AG04449 (cell line): ENCODE results near the gene MARK2.

Experiments used
- CTCF ChIA-PET: fragments of 350-600 bp; formaldehyde crosslinking; extraction: SDS; loops from one replicate; lab custom pipeline; 2021; ENCODE audit warnings: antibody characterized with exemption; lab: Yijun Ruan, JAX
- POLR2A ChIA-PET: fragments of 400-600, 350-600 bp; formaldehyde crosslinking; extraction: SDS; loops from one replicate; lab custom pipeline; 2020; ENCODE audit warnings: antibody characterized with exemption, inconsistent platforms; lab: Yijun Ruan, JAX
- DNase-seq: peaks from one replicate; pipeline ENCODE4 v3.0.0-alpha.2; 2010; ENCODE audit warnings: low read depth, low spot score
- H3K4me3 ChIP-seq: 2 replicates; pipeline ENCODE4 v1.5.1; 2011; ENCODE audit warnings: low read depth, mild to moderate bottlenecking, control low read depth, low read length
- CTCF ChIP-seq: IDR thresholded peaks from one replicate; pipeline ENCODE4 v1.5.1; 2011; ENCODE audit warnings: mild to moderate bottlenecking, moderate library complexity, low read length, control low read depth, inconsistent platforms; ENCODE audit not compliant: insufficient read depth; ENCODE audit errors: missing control alignments

The MARK2 gene

GRCh38 chr11:63938479-63939396, 99.8 kb downstream of the MARK2 start, which contains the start of gene NAA40:
NAA40 (plus strand) TSS chr11:63939002; CDS start chr11:63939097, 95 bp downstream.
- CTCF ChIA-PET, result interaction anchor here (1.3 to 2.5 kb wide), 2 partner anchors 10 to 101 kb away, joined by 4 to 13 read pairs; no protein-coding TSS in a partner anchor
- peak within 1 kb of the TSS; percentile 94 for H3K4me3 ChIP-seq
- POLR2A ChIA-PET, result no interaction called here
- peak; percentile 63 for DNase-seq
- TF ChIP-seq CTCF, result peak; percentile 9

- ChIA-PET POLR2A (no interaction called here), CTCF (interaction anchor here (1.3 to 2.5 kb wide), 2 partner anchors 9 to 102 kb away, joined by 4 to 13 read pairs; no protein-coding TSS in a partner anchor)
- no peak for DNase-seq
- H3K4me3 ChIP-seq, result peak overlapping the region; percentile 94
- TF ChIP-seq CTCF, result no peak
Observed at GRCh38 chr11:63939397-63939891, 100.5 kb downstream of the MARK2 start.

GRCh38 chr11:63940786-63941185, 101.9 kb downstream of the MARK2 start:
- no peak for DNase-seq
- CTCF ChIA-PET, result interaction anchor here (12.8 kb wide), 1 partner anchor 103 kb away, joined by 639 read pairs; the partner anchor contains the start of gene MARK2
- H3K4me3 ChIP-seq, result no peak overlapping the region; the same call in 1 of the 2 replicates
- POLR2A ChIA-PET, result no interaction called here
- TF ChIP-seq CTCF, result no peak

GRCh38 chr11:63941901-63942300, 103.0 kb downstream of the MARK2 start:
- CTCF ChIA-PET, result interaction anchor here (1.2 to 12.8 kb wide), 3 partner anchors 10 to 206 kb away, joined by 4 to 639 read pairs (median 13); partner anchors contain the start of gene MARK2
- no peak for TF ChIP-seq CTCF
- H3K4me3 ChIP-seq, result no peak overlapping the region
- no peak for DNase-seq
- POLR2A ChIA-PET, result no interaction called here

- no peak for DNase-seq
- ChIA-PET CTCF (interaction anchor here (0.6 to 12.8 kb wide), 7 partner anchors 9 to 205 kb away, joined by 3 to 639 read pairs (median 4); partner anchors contain the start of gene MARK2), POLR2A (no interaction called here)
- no peak for TF ChIP-seq CTCF
- no peak overlapping the region for H3K4me3 ChIP-seq
Observed at GRCh38 chr11:63942803-63943202, 103.9 kb downstream of the MARK2 start.
